Limb (tissue), 2 donors: ENCODE measurements around the gene FAM210B.
"Not testable (repeated sequence)": the region's sequence is repeated elsewhere in the genome, so short reads cannot be mapped to it uniquely, and the experiment has no call there.

Experiments
- DNase-seq, 2 donors: peaks; one replicate each; pipeline ENCODE4 v3.0.0-alpha.2; 2016; ENCODE audit errors: extremely low spot score in 2 of 2

Gene FAM210B

GRCh38 chr20:56360133-56360907 lies 1.5 kb downstream of the FAM210B start:
- no peak for DNase-seq

DNA sequence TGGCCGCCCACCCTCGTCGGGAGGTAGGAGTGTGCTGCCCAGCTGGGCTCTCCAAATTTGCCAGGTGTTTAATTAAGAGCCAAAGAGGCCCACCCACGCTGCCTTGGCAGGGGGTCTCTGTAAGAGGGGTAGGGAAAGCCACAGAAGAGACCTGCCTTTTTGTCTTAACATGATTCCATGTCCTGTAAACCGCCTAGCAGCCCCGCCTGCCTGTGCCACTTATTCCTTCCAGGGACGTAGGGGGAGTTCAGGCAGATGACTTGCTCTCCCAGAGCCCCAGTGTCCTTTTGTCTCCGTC lies 2.1 kb downstream of the FAM210B start:
- no peak for DNase-seq

DNA sequence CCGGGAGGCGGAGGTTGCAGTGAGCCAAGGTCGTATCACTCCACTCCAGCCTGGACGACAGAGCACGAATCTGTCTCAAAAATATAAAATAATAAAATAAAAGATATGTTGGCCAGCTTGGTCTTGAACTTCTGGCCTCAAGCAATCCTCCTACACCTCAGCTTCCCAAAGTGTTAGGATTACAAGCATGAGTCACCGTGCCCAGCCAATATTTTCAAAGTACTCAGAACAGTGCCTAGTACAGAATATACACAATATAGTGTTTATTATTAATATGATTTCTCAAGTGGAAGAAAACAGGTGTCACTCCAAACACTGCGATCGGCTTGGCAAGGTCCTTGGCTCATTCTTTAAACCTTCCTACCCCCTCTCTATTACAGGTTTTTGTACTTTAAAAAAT lies 3.1 kb downstream of the FAM210B start:
- DNase-seq = no peak

GRCh38 chr20:56362833-56363413 lies 4.1 kb downstream of the FAM210B start:
- DNase-seq = no peak

DNA sequence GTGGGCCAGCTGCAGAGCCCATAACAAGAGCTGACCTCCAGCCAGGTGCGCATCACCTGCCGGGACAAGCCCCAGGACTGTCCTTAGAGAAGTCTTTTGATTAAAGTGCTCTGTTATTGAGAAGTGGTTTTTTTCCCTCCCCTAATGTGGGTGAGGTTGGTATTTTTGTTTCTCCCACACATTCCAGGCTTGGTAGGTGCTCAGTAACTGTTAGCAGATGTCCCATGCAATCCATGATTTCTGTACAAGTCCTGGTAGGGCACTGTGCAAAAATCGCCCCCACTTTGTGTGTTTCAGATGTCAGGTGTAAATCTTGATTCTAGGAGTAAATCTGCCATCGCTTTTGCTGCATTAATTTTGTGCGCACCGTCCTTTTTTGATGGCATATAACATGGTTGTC lies 4.7 kb downstream of the FAM210B start:
- no peak for DNase-seq

DNA sequence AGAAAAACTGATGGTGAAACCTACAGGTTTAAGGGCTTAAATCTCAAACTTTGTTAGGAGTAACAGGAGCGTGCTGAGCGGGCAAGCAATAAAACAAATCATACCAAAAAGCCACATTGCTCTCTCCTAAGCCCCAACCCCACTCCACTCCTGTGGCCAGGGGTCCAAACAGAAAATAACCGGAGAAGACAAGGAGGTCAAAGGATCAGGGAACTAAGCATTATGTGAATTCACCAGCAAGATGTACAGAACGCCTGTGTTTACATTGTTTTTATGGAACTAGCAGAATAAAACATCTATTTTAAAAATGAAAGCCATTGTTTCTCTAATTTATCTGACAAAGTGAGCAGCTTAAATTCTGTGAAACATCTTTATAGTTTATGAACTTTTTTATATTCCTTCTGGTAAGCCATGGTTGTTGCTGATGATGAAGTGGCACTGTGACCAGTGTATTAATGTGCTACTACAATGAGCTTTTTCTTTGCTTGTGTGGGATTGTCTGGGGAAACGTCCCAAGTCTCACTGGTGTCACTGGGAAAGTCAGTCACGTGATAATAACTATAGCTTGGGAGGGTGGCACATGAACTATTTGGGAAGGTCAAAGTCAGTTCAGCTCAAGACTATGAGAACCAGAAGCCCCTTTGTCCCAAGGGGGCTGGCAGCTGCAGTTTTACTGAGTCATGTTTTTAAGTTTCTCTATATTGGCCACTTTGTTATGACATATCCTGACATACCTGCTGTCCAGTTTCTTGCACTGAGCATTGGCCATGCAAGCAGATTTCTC lies 9.8 kb downstream of the FAM210B start:
- DNase-seq = no peak

DNA sequence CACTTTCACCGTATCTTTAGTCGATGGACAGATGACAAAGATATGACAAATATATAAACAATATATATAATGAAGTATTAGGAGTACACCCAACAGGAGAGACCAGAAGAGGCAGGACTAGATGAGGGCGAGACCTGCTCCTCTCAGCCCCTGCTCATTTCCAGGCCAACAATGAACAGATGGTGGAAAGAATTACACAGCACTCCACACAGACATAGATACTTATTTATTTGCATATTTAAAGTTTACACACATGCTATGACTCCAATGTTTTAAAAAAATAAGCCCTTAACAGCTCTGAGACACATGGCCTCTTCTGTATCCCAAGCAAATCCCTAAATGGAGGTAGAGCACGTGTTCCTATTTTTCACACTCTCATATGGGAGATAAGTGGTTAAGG lies 10.4 kb downstream of the FAM210B start:
- no peak for DNase-seq

DNA sequence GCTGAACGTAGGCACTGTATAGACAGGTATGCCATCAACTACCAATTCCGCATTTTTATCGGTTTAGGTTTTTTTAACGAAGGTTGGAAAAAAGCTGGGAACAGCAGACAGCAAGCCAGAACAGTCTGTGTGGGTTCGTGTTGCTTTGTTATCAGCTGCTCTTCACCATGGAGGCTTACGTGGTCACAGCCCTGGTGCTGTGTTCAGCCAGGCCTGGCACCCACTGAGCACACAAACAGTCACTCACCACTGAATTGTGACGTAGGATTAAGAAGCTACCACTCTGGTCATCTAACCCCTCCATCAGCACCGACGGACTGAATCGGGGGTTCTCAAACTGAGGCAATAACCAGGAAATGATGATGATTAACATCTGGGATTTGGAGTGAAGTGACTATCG lies 13.2 kb downstream of the FAM210B start:
- DNase-seq = no peak

- DNase-seq = no peak
Observed at GRCh38 chr20:56372850-56373249, 14.1 kb downstream of the FAM210B start.

DNA sequence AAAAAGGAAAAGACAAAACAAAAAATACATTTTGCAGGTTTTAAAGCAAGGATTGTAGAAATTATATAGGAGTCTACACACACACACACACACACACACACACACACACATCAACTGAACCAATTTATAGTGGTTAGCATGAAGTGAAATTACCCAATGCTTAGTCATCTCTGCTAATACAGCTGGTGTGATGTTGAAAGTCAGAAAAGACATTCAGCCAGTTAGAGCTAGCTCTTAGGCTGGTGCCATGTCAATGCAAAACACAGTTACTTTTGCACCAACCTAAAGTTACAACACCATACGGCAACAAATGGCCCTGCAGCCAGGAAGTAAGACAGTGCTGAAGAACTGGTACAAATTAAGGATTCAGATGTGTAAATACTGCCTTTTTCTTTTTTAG lies 15.2 kb downstream of the FAM210B start:
- DNase-seq = no peak

GRCh38 chr20:56376331-56376730 lies 17.6 kb downstream of the FAM210B start:
- DNase-seq = no peak

- DNase-seq = no peak
Observed at GRCh38 chr20:56378386-56378785, 19.6 kb downstream of the FAM210B start.

GRCh38 chr20:56380375-56380774 lies 21.6 kb downstream of the FAM210B start:
- DNase-seq = no peak

- no peak for DNase-seq
Observed at GRCh38 chr20:56381501-56381900, 22.7 kb downstream of the FAM210B start.

DNA sequence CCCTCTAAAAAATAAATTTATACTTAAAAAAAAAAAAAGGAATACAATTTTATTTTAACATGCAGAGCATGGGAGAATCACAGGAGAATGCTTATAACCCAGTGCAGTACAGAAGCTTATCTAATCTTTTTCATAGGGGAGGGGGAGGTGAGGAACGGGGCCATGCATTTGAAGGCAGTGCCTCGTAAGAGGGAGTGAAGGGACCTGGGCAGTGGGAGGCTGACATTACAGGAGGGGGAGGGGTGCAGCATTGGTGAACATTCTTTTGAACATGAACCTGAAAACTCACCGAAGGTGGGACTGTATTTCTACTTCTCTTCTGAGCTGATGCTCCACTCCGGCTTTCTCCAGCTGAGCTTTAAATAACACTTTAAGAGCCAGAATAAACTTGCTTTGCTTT lies 23.9 kb downstream of the FAM210B start:
- no peak for DNase-seq

- DNase-seq = no peak
Observed at GRCh38 chr20:56383334-56383733, 24.6 kb downstream of the FAM210B start.

GRCh38 chr20:56385130-56385529 lies 26.4 kb downstream of the FAM210B start:
- DNase-seq = no peak

DNA sequence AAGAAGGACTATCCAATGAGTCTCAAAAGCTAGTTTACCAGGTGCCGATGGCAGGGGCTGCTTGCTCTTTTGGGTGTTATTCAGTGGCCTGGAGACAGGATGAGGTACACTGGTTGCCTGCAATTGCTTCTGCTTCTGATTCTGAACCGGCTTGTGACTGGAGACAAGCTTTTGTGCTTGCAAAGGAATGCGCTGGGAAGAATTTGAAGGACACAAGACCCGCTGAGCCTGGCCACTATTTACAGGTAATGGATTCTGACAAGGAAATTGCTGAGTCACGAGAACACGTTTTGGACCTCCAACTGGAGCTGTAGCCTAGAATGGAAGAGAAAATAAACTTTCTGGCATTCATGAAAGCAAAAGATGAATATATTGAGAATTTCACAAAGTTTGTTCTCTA lies 27.4 kb downstream of the FAM210B start:
- DNase-seq = no peak

DNA sequence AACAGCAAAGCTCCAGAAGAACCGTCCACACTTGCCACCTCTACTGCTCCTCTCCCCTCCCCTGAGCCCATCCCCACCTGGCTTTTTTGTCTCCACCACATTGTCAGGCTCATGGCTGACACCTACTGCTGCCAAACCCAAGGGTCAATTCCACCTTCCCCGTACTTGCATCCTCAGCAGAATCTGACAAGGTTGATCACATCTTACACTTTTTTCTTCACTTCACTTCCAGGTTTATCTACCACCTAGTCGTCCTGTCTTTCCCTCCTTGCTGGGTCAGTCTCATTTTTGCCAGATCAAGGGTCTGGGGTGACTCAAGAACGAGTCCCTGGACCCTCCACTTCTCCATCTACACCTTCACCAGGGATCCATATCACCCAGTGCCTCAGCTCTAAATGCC lies 30.1 kb downstream of the FAM210B start:
- no peak for DNase-seq

DNA sequence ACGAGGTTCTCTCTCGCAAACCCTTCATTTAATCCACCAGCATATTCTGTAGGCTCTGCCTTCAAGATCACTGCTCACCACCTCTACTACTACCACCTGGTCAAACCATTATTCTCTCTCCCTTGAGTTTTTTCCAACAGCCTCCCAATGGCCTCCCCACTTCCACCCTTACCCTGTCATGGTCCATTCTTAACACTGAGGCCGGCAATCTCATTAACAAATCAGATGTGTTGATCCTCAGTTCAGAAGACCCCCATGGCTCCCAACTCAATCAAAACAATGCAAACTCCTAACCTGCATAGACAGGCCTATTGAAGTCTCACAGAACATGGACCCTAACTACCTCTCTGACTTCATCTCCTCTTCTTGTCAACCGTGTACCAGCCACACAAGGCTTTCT lies 31.0 kb downstream of the FAM210B start:
- DNase-seq = no peak

GRCh38 chr20:56390396-56390795 lies 31.6 kb downstream of the FAM210B start:
- not testable (repeated sequence) for DNase-seq

DNA sequence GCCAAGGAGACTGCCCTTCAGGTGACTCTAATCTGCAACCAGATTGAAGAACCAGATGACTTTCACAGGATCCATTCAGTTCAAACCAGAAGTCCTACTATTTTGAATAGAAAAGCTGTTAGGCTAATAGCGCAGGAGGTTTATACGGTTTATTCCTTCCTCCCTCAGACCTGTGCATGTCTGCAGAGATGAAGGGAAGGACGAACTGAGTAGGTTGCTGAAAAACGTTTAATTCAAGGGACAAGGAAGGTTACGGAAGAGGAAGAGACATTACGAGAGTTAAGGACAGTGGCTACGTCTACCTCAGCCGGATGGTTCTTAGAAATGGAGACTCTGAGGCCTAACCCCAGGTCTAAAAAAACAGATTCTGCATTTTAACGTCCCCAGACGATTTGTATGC lies 32.3 kb downstream of the FAM210B start:
- DNase-seq = no peak

DNA sequence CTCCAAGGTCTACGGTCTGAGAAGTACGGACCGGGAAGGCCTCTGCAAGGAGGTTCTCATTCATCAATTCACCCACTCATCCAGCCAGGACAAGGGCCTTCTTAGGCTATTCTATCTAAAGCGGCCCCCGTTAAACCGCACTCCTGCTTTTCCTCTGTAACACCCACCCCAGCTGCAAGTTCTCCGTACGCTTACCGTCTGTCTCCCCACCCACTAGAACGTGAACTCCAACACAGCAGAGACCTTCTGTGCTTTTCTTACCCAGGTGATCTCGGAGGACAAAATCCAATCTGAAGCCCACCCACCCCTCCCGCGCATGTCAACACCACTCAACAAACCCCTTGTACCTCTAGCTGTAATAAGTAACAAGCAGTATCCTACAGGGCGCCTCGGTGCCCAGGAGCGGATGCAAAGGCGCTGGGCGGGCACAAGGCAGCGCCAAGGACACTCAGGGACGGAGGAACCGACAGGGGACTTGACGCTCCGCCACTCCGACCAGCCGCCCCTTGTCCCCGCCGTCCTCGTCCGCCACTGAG lies 32.9 kb downstream of the FAM210B start:
- no peak for DNase-seq
